Measurements from ENCODE around the gene IGFBP5. TPM values are rescaled to one million over a fixed set of nuclear protein-coding genes. Genes with fewer than 3 reads are reported as not detected.

IGFBP5 gene
- total and polyA plus RNA-seq, 9 of the 15 experiments (the other 6 are each of a cell fraction or from before 2014, with no cell fraction given): 0.01 to 1.9 (median 0.03) TPM; not detected in 6

GRCh38 chr2:216690853-216691741 is 4.3 kb downstream of the IGFBP5 start (continued):
- TF ChIP-seq, protein P1, sequence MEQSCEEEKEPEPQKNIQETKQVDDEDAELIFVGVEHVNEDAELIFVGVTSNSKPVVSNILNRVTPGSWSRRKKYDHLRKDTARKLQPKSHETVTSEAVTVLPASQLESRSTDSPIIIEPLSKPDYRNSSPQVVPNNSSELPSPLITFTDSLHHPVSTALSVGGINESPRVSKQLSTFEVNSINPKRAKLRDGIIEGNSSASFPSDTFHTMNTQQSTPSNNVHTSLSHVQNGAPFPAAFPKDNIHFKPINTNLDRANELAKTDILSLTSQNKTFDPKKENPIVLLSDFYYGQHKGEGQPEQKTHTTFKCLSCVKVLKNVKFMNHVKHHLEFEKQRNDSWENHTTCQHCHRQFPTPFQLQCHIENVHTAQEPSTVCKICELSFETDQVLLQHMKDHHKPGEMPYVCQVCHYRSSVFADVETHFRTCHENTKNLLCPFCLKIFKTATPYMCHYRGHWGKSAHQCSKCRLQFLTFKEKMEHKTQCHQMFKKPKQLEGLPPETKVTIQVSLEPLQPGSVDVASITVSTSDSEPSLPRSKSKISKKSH (CRISPR knock-in tag; IDR thresholded peaks at IDR 0.05): no peak
- TF ChIP-seq ZSCAN32 (CRISPR knock-in tag; IDR thresholded peaks at IDR 0.05): no peak
- peak; percentile 64; the same call in 1 of the 2 replicates for TF ChIP-seq FOXJ3 (CRISPR knock-in tag; IDR thresholded peaks at IDR 0.05)
- TF ChIP-seq GTF2A2 (tag; IDR thresholded peaks at IDR 0.05): no peak
- no peak for TF ChIP-seq HMG20B (CRISPR knock-in tag; IDR thresholded peaks at IDR 0.05)
- TF ChIP-seq FOXP1 (CRISPR knock-in tag; IDR thresholded peaks at IDR 0.05): no peak
- TF ChIP-seq RAD51 (IDR thresholded peaks at IDR 0.05; ENCODE audit: borderline replicate concordance, low read depth): no peak
- TF ChIP-seq THRAP3 (IDR thresholded peaks at IDR 0.05; ENCODE audit: borderline replicate concordance): no peak
- TF ChIP-seq KLF6 (CRISPR knock-in tag; IDR thresholded peaks at IDR 0.05; ENCODE audit: borderline replicate concordance): no peak
- peak; percentile 79 for TF ChIP-seq RFX1 (IDR thresholded peaks at IDR 0.05)
- TF ChIP-seq SRSF7 (optimal IDR thresholded peaks at IDR 0.05; ENCODE audit: low read depth, low read length): no peak
- no peak for TF ChIP-seq PPARD (CRISPR knock-in tag; IDR thresholded peaks at IDR 0.05)
- no peak for TF ChIP-seq SUPT5H (IDR thresholded peaks at IDR 0.05)
- no peak for TF ChIP-seq NFIX (CRISPR knock-in tag; IDR thresholded peaks at IDR 0.05; ENCODE audit: low read depth)
- TF ChIP-seq, protein P2, sequence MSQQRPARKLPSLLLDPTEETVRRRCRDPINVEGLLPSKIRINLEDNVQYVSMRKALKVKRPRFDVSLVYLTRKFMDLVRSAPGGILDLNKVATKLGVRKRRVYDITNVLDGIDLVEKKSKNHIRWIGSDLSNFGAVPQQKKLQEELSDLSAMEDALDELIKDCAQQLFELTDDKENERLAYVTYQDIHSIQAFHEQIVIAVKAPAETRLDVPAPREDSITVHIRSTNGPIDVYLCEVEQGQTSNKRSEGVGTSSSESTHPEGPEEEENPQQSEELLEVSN (IDR thresholded peaks at IDR 0.05; ENCODE audit: borderline replicate concordance in 1 of 2, extremely low read depth in 1 of 2, insufficient read depth in 1 of 2, insufficient read length in 1 of 2, low read depth in 1 of 2, low read length in 1 of 2, poor library complexity in 1 of 2, severe bottlenecking in 1 of 2): no peak
- no peak for TF ChIP-seq POLR2B (IDR thresholded peaks at IDR 0.05; ENCODE audit: low read depth, partially characterized antibody)
- no peak for TF ChIP-seq ZNF134 (CRISPR knock-in tag; conservative IDR thresholded peaks at IDR 0.05)
- TF ChIP-seq ADNP (tag; IDR thresholded peaks at IDR 0.05): no peak
- peak; percentile 97 for TF ChIP-seq FOXJ2 (tag; IDR thresholded peaks at IDR 0.05)

Data from K562 (cell line).